Choroid plexus epithelial cell (primary cell): ENCODE measurements around the gene ARHGEF4.

Source experiments
- DNase-seq: peaks from one replicate; pipeline ENCODE4 v3.0.0-alpha.2; 2010; ENCODE audit warnings: low read depth
- H3K4me3 ChIP-seq: 2 replicates; pipeline ENCODE4 v1.5.1; 2011; ENCODE audit warnings: low read depth, mild to moderate bottlenecking, control low read depth, low read length, moderate library complexity
- TF ChIP-seq, protein P1 (sequence below): conservative IDR thresholded peaks from 2 replicates; pipeline ENCODE4 v1.5.1; 2011; ENCODE audit warnings: low read depth, mild to moderate bottlenecking, control low read depth, inconsistent platforms, low read length, moderate library complexity

ARHGEF4 gene

DNA sequence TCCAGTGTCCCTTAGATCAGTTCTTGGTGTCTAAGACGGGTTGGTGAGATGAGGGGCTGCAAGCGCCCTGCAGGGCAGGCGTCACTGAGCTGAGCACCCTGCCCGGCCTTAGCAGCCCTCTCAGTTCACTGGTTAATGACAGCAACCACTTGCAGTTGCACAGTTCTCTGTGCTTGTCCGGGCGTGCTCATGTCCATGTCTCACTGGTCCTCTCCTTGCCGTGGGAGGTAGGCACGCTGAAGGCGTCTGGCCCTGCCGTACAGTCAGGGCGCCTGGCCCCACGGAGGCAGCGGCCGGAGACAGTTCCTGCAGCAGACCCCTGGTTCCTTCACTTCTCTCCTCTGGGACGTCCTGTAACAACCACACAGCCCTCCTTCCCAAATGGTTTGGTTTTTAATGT lies 75.3 kb downstream of the ARHGEF4 start:
- DNase-seq: no peak
- no peak overlapping the region for H3K4me3 ChIP-seq
- TF ChIP-seq, protein P1, sequence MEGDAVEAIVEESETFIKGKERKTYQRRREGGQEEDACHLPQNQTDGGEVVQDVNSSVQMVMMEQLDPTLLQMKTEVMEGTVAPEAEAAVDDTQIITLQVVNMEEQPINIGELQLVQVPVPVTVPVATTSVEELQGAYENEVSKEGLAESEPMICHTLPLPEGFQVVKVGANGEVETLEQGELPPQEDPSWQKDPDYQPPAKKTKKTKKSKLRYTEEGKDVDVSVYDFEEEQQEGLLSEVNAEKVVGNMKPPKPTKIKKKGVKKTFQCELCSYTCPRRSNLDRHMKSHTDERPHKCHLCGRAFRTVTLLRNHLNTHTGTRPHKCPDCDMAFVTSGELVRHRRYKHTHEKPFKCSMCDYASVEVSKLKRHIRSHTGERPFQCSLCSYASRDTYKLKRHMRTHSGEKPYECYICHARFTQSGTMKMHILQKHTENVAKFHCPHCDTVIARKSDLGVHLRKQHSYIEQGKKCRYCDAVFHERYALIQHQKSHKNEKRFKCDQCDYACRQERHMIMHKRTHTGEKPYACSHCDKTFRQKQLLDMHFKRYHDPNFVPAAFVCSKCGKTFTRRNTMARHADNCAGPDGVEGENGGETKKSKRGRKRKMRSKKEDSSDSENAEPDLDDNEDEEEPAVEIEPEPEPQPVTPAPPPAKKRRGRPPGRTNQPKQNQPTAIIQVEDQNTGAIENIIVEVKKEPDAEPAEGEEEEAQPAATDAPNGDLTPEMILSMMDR: no peak

DNA sequence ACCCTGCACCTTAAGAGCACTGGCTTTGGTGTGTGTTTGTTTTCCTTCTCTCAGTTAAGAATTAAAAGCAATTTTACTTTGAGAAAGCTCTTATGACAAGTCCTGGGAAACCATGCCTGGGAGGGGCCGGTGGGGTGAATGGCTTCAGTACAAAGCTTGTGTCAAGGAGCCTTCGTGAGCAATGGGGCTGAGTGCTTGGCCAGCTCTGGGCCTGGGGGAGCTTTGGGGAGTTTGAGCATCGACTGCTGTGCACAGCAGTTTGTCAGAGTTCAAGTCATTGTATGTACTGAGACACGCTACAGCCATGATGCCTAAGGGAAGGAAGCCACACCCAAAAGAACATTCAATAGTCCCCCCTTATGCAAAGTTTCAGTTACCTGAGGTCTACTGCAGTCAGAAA lies 75.8 kb downstream of the ARHGEF4 start:
- no peak overlapping the region for H3K4me3 ChIP-seq
- no peak for DNase-seq
- TF ChIP-seq, protein P1: no peak

DNA sequence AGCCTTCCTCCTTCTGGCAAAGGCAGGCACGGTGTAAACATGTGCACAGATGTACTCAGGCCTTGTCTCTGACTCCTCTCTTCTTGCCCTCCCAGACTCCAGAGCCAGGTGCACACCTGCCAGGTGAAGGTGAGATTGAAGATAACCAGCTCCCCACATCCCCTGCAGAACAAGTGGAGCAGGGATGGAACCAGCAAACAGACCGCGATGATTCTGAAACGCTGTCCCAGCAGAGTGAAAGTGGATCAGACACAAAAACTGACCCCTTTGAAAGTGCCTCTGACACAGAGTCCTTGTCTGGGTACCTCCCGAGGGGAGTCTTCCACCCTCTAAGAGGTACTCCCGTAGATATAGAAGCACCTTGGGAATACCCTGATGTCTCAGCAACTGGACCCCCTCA lies 77.2 kb downstream of the ARHGEF4 start:
- TF ChIP-seq, protein P1: no peak
- H3K4me3 ChIP-seq: no peak overlapping the region
- no peak for DNase-seq

DNA sequence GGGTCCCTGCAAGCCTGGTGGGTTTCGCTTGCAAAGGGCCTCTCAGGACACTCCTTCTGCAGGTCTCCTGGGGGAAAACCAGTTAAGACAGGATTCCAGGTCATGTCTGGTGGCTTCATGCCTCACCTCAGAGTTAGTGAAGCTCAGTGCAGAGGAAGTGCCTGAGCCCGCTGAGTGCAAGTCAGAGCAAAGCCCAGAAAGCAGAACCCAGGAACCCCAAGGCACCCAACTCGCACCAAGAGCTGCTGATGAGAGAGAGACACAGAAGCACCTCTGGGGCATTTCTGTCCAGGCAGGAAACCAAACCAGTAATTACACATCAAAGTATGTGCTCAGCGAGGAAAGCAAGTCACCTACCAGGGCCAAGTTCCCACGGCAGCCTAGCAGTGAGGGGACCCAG lies 78.4 kb downstream of the ARHGEF4 start:
- DNase-seq: no peak
- TF ChIP-seq, protein P1: no peak
- H3K4me3 ChIP-seq: no peak overlapping the region

DNA sequence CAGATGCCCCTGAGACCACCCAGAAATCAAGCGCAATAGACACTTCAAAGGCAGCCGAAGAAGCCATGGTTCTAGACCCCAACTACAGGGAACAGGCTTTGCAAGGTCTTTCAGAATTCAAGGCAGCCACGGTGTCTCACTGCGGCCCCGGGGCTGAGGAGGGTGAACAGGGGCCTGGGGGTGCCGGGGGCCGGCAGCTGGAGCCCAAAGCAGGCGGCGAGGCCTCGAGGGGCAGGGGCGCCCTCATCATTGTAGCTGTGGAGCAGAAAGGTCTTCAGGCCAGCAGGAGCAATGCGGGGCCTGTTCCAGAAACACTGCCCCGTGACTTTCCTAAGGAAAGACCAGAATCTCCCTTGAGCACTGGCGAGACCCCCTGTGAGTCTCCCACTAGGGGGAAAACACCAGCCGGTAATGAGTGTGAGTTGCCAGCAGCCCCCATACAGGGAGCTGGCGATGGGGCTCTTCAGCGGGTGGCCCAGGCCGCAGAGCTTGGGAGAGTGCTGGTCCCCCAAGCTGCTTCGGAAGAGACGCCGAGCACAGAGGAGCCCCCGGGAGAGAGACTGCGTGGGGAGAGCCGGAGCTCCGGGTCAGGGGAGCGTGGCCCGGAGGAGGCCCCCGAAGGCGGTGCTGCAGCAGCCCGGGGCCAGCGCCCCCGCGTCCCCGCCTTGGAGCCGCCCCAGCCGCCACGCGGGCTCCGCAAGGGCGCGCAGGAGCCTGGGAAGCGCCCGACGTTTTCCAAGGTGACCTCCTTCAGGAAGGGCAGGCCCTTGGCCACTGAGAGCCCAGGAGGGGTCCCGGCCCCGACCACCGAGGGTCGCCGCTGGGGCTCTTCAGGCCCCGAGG lies 79.1 kb downstream of the ARHGEF4 start:
- no peak overlapping the region for H3K4me3 ChIP-seq
- no peak for DNase-seq
- TF ChIP-seq, protein P1: no peak

DNA sequence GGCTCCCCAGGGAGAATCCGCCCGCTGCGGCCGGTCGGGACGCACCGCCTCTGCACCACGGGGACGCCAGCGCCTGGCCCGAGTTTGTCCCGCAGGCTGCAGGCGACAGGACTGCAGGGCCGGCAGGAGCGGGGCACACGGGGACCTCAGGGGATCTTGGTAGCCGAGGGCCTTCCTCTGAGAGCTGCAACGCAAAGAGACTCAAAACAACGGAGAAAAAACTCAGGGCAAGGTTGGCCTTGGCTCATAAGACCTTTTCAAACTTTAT lies 79.7 kb downstream of the ARHGEF4 start:
- DNase-seq: no peak
- TF ChIP-seq, protein P1: no peak
- no peak overlapping the region for H3K4me3 ChIP-seq

DNA sequence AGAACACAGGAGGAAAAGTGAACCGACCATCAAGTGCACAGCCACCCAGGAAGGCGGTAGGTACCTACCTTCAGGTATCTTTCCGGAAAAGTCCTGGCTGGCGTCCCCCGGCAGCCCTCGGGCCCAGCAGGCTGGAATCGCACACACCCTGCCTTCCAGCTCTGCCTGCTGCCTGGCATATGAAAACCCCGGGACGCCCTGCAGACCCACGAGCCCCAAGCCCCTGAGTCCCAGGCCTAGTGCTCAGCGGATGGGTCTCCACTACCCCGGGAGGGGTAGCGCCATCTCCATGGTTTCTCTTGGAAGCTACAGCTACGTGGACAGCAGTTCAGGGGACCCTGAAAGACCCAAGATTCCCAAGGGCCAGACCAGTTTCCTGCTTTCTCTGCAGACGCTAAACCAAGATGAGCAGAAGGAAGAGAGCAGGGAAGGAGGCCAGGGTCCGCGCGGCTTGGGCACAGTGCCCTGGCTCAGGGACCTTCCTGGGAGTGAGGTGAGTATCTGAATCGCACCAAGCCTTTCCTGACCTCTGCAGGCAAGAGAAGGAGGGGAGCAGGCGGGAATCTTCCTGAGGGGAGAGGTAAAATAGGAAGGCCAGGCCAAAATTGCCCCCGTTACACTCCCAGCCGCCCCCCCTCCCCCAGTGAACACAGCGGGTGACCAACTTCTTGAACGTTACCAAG lies 80.4 kb downstream of the ARHGEF4 start:
- TF ChIP-seq, protein P1: no peak
- no peak for DNase-seq
- H3K4me3 ChIP-seq: no peak overlapping the region
